IMR-90 (cell line): ENCODE measurements around the gene RRP8. TPM values are rescaled to one million over a fixed set of nuclear protein-coding genes. Genes with fewer than 3 reads are reported as not detected.

Source experiments
- ATAC-seq: fragments of 200-7000 bp; cut with Tn5 transposase; 2 replicates; pipeline ENCODE4 v1.9.1; 2020; ENCODE audit warnings: low read depth, mild to moderate bottlenecking, moderate library complexity
- BruUV-seq: library from RNA; stranded (reverse); fragments of 400-500 nt; replicated peaks from 2 replicates; lab custom pipeline; 2021; lab: Mats Ljungman, UMichigan
- CTCF ChIA-PET: fragments of 300-600 bp; formaldehyde crosslinking; extraction: SDS; loops from one replicate; lab custom pipeline; 2021; ENCODE audit warnings: antibody characterized with exemption; lab: Yijun Ruan, JAX
- POLR2A ChIA-PET: fragments of 300-600 bp; sonication (Branson Sonifier 250); formaldehyde crosslinking; loops from one replicate; lab custom pipeline; 2022; ENCODE audit warnings: antibody characterized with exemption; ENCODE audit not compliant: unreplicated experiment; lab: Charles Lee
- DNase-seq: peaks from one replicate; pipeline ENCODE4 v3.0.0; 2013
- H2AFZ ChIP-seq: replicated peaks from 2 replicates; pipeline ENCODE3; 2013; ENCODE audit warnings: low read length, mild to moderate bottlenecking; ENCODE audit not compliant: poor library complexity
- H2AK5ac ChIP-seq: 2 replicates; pipeline ENCODE4 v1.6.1; 2013; ENCODE audit warnings: low read depth, low read length, inconsistent platforms
- H2AK9ac ChIP-seq: replicated peaks from 2 replicates; pipeline ENCODE3; 2013; ENCODE audit warnings: mild to moderate bottlenecking, low read depth, low read length, moderate library complexity; ENCODE audit not compliant: poor library complexity
- H2BK120ac ChIP-seq: 2 replicates; pipeline ENCODE4 v1.6.1; 2013; ENCODE audit warnings: low read depth, low read length, inconsistent platforms
- H2BK15ac ChIP-seq: 3 replicates; pipeline ENCODE4 v1.6.1; 2013; ENCODE audit warnings: low read depth, low read length, inconsistent platforms
- H2BK20ac ChIP-seq: 2 replicates; pipeline ENCODE4 v1.6.1; 2013; ENCODE audit warnings: low read depth, mild to moderate bottlenecking, inconsistent platforms, low read length, moderate library complexity
- H2BK5ac ChIP-seq: 2 replicates; pipeline ENCODE4 v1.6.1; 2013; ENCODE audit warnings: mild to moderate bottlenecking, low read depth, low read length, inconsistent platforms; ENCODE audit not compliant: poor library complexity, severe bottlenecking
- H3K14ac ChIP-seq: replicated peaks from 2 replicates; pipeline ENCODE4 v1.6.1; 2013; ENCODE audit warnings: low read depth, low read length, inconsistent platforms
- H3K18ac ChIP-seq: 2 replicates; pipeline ENCODE4 v1.6.1; 2013; ENCODE audit warnings: low read depth, low read length, control low read depth
- H3K23ac ChIP-seq: 2 replicates; pipeline ENCODE4 v1.6.1; 2013; ENCODE audit warnings: low read depth, low read length, inconsistent platforms
- H3K27ac ChIP-seq: 2 replicates; pipeline ENCODE4 v1.5.1; 2013; ENCODE audit warnings: mild to moderate bottlenecking, control low read depth, low read length; ENCODE audit not compliant: insufficient read depth
- H3K27me3 ChIP-seq: 2 replicates; pipeline ENCODE4 v1.6.1; 2013; ENCODE audit warnings: low read length; ENCODE audit not compliant: control insufficient read depth, insufficient read depth
- H3K36me3 ChIP-seq: 2 replicates; pipeline ENCODE4 v1.6.1; 2013; ENCODE audit warnings: low read length, mixed read lengths; ENCODE audit not compliant: control insufficient read depth, insufficient read depth
- H3K4ac ChIP-seq: 2 replicates; pipeline ENCODE4 v1.6.1; 2013; ENCODE audit warnings: low read depth, low read length, inconsistent platforms
- H3K4me1 ChIP-seq: 2 replicates; pipeline ENCODE4 v1.6.1; 2013; ENCODE audit warnings: low read length, mixed read lengths; ENCODE audit not compliant: control insufficient read depth, insufficient read depth
- H3K4me2 ChIP-seq: 2 replicates; pipeline ENCODE4 v1.6.1; 2013; ENCODE audit warnings: low read depth, mild to moderate bottlenecking, control low read depth, low read length, moderate library complexity
- H3K4me3 ChIP-seq: 2 replicates; pipeline ENCODE4 v1.5.1; 2013; ENCODE audit warnings: low read depth, mild to moderate bottlenecking, control low read depth, low read length, moderate library complexity; ENCODE audit not compliant: insufficient read depth
- H3K56ac ChIP-seq: 2 replicates; pipeline ENCODE4 v1.6.1; 2013; ENCODE audit warnings: low read length, inconsistent platforms; ENCODE audit not compliant: insufficient read depth; ENCODE audit errors: extremely low read depth
- H3K79me1 ChIP-seq, 2 experiments: 2 replicates each; pipeline ENCODE4 v1.6.1; 2013; ENCODE audit warnings: low read length in 2 of 2, inconsistent platforms in 1 of 2, low read depth in 1 of 2
- H3K9ac ChIP-seq: 2 replicates; pipeline ENCODE4 v1.6.1; 2013; ENCODE audit warnings: low read depth, low read length, control low read depth
- H3K9me1 ChIP-seq: 2 replicates; pipeline ENCODE4 v1.6.1; 2013; ENCODE audit warnings: low read length, inconsistent platforms; ENCODE audit not compliant: insufficient read depth
- H3K9me3 ChIP-seq: 2 replicates; pipeline ENCODE4 v1.6.1; 2013; ENCODE audit warnings: low read length; ENCODE audit not compliant: control insufficient read depth, insufficient read depth
- H4K20me1 ChIP-seq: 2 replicates; pipeline ENCODE4 v1.6.1; 2013; ENCODE audit warnings: low read length, inconsistent platforms; ENCODE audit not compliant: insufficient read depth
- H4K5ac ChIP-seq: 2 replicates; pipeline ENCODE4 v1.6.1; 2013; ENCODE audit warnings: mild to moderate bottlenecking, low read depth, low read length, control low read depth
- H4K8ac ChIP-seq, 2 experiments: 2 replicates each; pipeline ENCODE4 v1.6.1; 2013; ENCODE audit warnings: low read depth in 2 of 2, low read length in 2 of 2, control low read depth in 1 of 2, inconsistent platforms in 1 of 2
- H4K91ac ChIP-seq: 2 replicates; pipeline ENCODE4 v1.6.1; 2013; ENCODE audit warnings: low read depth, low read length, inconsistent platforms; ENCODE audit not compliant: insufficient read depth
- BHLHE40 ChIP-seq: fragments of 150-350 bp; IDR thresholded peaks from 2 replicates; pipeline ENCODE4 v1.6.1; 2016; ENCODE audit warnings: mild to moderate bottlenecking, low read depth, low read length
- CHD1 ChIP-seq: IDR thresholded peaks from 2 replicates; pipeline ENCODE4 v1.6.1; 2012; ENCODE audit warnings: low read depth, low read length, improper control_type of control experiment
- MAFK ChIP-seq: IDR thresholded peaks from 2 replicates; pipeline ENCODE4 v1.6.1; 2012; ENCODE audit warnings: low read depth, low read length, improper control_type of control experiment
- MAZ ChIP-seq: IDR thresholded peaks from 2 replicates; pipeline ENCODE4 v1.6.1; 2012; ENCODE audit warnings: low read depth, mild to moderate bottlenecking, low read length, improper control_type of control experiment, moderate library complexity, borderline replicate concordance
- MXI1 ChIP-seq: IDR thresholded peaks from 2 replicates; pipeline ENCODE4 v1.6.1; 2012; ENCODE audit warnings: low read depth, mild to moderate bottlenecking, low read length, moderate library complexity, borderline replicate concordance
- NFE2L2 ChIP-seq: fragments of 150-350 bp; IDR thresholded peaks from 2 replicates; pipeline ENCODE4 v1.6.1; 2016; ENCODE audit warnings: low read depth, mild to moderate bottlenecking, low read length
- POLR2A ChIP-seq: IDR thresholded peaks from 2 replicates; pipeline ENCODE4 v1.6.1; 2012; ENCODE audit warnings: mild to moderate bottlenecking, low read depth, low read length
- RAD21 ChIP-seq: IDR thresholded peaks from 2 replicates; pipeline ENCODE4 v1.6.1; 2012; ENCODE audit warnings: low read length, improper control_type of control experiment
- RFX5 ChIP-seq: IDR thresholded peaks from 2 replicates; pipeline ENCODE4 v1.8.0; 2012; ENCODE audit warnings: low read depth, mild to moderate bottlenecking, low read length, moderate library complexity
- SMC3 ChIP-seq: fragments of 150-350 bp; IDR thresholded peaks from 2 replicates; pipeline ENCODE4 v1.6.1; 2016; ENCODE audit warnings: low read depth, mild to moderate bottlenecking, antibody characterized with exemption, low read length, moderate library complexity
- WGBS, 2 experiments: methylation state at CpG; one replicate each; pipeline versions ENCODE4 v1.1.5 to v1.1.7; 2013; ENCODE audit warnings: missing lambda C conversion rate in 2 of 2; ENCODE audit not compliant: insufficient read length in 1 of 2; ENCODE audit errors: extremely low coverage in 2 of 2; 5-methylcytosine and 5-hydroxymethylcytosine counted together
- dilution Hi-C: fragments of 300-500 bp; cut with HindIII; formaldehyde crosslinking; loops from one replicate; pipeline ENCODE4 v1.14.3; 2018; ENCODE audit warnings: low sequenced_read_pairs; ENCODE audit not compliant: unreplicated experiment
- in situ Hi-C: fragments of 300-500 bp; cut with MboI; formaldehyde crosslinking; loops from 3 replicates; pipeline ENCODE4 v1.14.3; 2019; ENCODE audit warnings: low sequenced_read_pairs, inconsistent platforms, mixed read lengths
- intact Hi-C: fragments of 100-400 bp; cut with micrococcal nuclease; formaldehyde crosslinking; loops from 2 replicates; pipeline ENCODE4 v1.10.0; 2022
- polyA plus RNA-seq, 3 experiments: library from polyadenylated mRNA; depleted of rRNA; stranded (reverse); fragments of >200 nt; gene quantifications; 2 replicates each; pipeline ENCODE4 v1.2.3, GENCODE V29; 2012; ENCODE audit warnings: low replicate concordance in 1 of 3
- total RNA-seq: library from RNA; depleted of rRNA; stranded (reverse); fragments of >200 nt; gene quantifications from 2 replicates; pipeline ENCODE4 v1.2.3, GENCODE V29; 2012
- TF ChIP-seq, protein P1 (sequence below): conservative IDR thresholded peaks from 2 replicates; pipeline ENCODE4 v1.5.1; 2012; ENCODE audit warnings: mild to moderate bottlenecking, low read depth, low read length, improper control_type of control experiment
- TF ChIP-seq, protein P2 (sequence below): fragments of 150-350 bp; IDR thresholded peaks from 2 replicates; pipeline ENCODE4 v1.6.1; 2016; ENCODE audit warnings: low read depth, mild to moderate bottlenecking, low read length, moderate library complexity, borderline replicate concordance

RRP8 gene
- total and polyA plus RNA-seq, 2 of the 4 experiments (the other 2 are of a cell fraction) = 10.8 to 11.5 TPM

DNA sequence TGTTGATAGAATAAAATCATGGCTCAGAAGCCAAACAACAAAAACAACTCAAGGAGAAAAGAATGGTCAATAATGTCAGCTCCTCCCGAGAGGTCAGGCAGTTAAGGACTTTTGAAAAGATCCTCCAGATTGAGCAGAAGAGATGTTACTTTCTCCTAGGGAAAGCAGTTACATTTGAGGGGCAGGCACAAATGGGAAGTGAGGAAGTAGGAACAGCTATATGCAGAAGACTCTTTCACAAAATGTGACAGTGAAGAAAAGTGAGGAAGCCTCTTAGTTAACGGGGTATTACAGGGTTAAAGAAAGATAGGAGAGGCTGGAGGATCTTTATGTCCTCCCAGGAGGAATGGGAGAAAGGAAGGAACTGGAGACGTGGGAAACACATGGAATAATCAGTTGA, 48.8 kb upstream of the RRP8 start:
- H3K4me3 ChIP-seq = no peak overlapping the region
- no peak overlapping the region for H3K56ac ChIP-seq
- H2AK5ac ChIP-seq = no peak overlapping the region
- H3K9me3 ChIP-seq = no peaks in the 10 kb centered on the region
- no peak for TF ChIP-seq CHD1
- TF ChIP-seq BHLHE40 = no peak
- TF ChIP-seq NFE2L2 = no peak
- TF ChIP-seq RFX5 = no peak
- TF ChIP-seq, protein P1, sequence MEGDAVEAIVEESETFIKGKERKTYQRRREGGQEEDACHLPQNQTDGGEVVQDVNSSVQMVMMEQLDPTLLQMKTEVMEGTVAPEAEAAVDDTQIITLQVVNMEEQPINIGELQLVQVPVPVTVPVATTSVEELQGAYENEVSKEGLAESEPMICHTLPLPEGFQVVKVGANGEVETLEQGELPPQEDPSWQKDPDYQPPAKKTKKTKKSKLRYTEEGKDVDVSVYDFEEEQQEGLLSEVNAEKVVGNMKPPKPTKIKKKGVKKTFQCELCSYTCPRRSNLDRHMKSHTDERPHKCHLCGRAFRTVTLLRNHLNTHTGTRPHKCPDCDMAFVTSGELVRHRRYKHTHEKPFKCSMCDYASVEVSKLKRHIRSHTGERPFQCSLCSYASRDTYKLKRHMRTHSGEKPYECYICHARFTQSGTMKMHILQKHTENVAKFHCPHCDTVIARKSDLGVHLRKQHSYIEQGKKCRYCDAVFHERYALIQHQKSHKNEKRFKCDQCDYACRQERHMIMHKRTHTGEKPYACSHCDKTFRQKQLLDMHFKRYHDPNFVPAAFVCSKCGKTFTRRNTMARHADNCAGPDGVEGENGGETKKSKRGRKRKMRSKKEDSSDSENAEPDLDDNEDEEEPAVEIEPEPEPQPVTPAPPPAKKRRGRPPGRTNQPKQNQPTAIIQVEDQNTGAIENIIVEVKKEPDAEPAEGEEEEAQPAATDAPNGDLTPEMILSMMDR = no peak
- TF ChIP-seq MAZ = no peak
- TF ChIP-seq, protein P2, sequence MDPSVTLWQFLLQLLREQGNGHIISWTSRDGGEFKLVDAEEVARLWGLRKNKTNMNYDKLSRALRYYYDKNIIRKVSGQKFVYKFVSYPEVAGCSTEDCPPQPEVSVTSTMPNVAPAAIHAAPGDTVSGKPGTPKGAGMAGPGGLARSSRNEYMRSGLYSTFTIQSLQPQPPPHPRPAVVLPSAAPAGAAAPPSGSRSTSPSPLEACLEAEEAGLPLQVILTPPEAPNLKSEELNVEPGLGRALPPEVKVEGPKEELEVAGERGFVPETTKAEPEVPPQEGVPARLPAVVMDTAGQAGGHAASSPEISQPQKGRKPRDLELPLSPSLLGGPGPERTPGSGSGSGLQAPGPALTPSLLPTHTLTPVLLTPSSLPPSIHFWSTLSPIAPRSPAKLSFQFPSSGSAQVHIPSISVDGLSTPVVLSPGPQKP = no peak
- no peak for TF ChIP-seq MXI1
- no peak for TF ChIP-seq POLR2A
- no peak for TF ChIP-seq MAFK
- TF ChIP-seq SMC3 = no peak
- no peak for TF ChIP-seq RAD21
- DNase-seq = no peak
- H4K5ac ChIP-seq = no peak overlapping the region
- no peak overlapping the region for H4K91ac ChIP-seq
- peaks cover 14% of the 10 kb centered on the region for H3K27me3 ChIP-seq
- peaks cover 3 to 28% of the 10 kb centered on the region in 2 experiments; a peak in 2 of 4 replicates for H3K79me1 ChIP-seq
- H3K4me2 ChIP-seq = no peak overlapping the region
- 0 out of 2 replicates have a peak, but pooled peaks cover 3% of the 10 kb centered on the region for H4K20me1 ChIP-seq
- no peak overlapping the region for H3K4ac ChIP-seq
- BruUV-seq = no TSS peak
- H3K9ac ChIP-seq = no peak overlapping the region
- ChIA-PET POLR2A (no interaction called here), CTCF (no interaction called here)
- in situ Hi-C loops (no loop called here), intact Hi-C loops (no loop called here), dilution Hi-C loops (no loop called here)
- peaks cover 22% of the 10 kb centered on the region for H3K9me1 ChIP-seq
- no peak overlapping the region for H2AK9ac ChIP-seq
- H3K27ac ChIP-seq = no peak overlapping the region
- 100% methylated on average over 1 of the region's 3 CpGs; no CpG with 5 or more reads in 1 of the 2 experiments for WGBS, 2 experiments
- H2BK5ac ChIP-seq = no peak overlapping the region
- no peak overlapping the region for H3K18ac ChIP-seq
- no peak overlapping the region for H2BK120ac ChIP-seq
- no peak overlapping the region for H2BK15ac ChIP-seq
- H4K8ac ChIP-seq = no peak overlapping the region
- peaks cover 10% of the 10 kb centered on the region for H3K4me1 ChIP-seq
- no peak overlapping the region for H2AFZ ChIP-seq
- no peaks in the 10 kb centered on the region for H3K36me3 ChIP-seq
- ATAC-seq = no peak
- no peak overlapping the region for H3K14ac ChIP-seq
- no peak overlapping the region for H2BK20ac ChIP-seq
- H3K23ac ChIP-seq = no peak overlapping the region
